ENCODE measurements around the gene HLA-A. TPM values are rescaled to one million over a fixed set of nuclear protein-coding genes. Genes with fewer than 3 reads are reported as not detected.

HLA-A gene
- polyA plus RNA-seq, 1 donor (not counting 4 experiments of a cell fraction or from before 2014, with no cell fraction given) = 401 TPM

GRCh38 chr6:29945281-29945820 lies 3.0 kb downstream of the HLA-A start:
- Histone ChIP-seq H3K4me1 (ENCODE audit: control insufficient read depth, extremely low read depth, insufficient read depth, low read length) (peaks cover 7% of the 10 kb centered on the region), H3K79me2 (ENCODE audit: control insufficient read depth, insufficient read depth, low read length) (peaks cover 15% of the 10 kb centered on the region), H3K27ac (ENCODE audit: control insufficient read depth, insufficient read depth, low read length) (no peak overlapping the region), H3K9ac (ENCODE audit: control insufficient read depth, extremely low read depth, insufficient read depth, low read length) (no peak overlapping the region), H2AFZ (ENCODE audit: control insufficient read depth, low read length) (no peak overlapping the region), H3K27me3 (ENCODE audit: control insufficient read depth, extremely low read depth, insufficient read depth, low read length) (no peaks in the 10 kb centered on the region), H3K9me3 (ENCODE audit: control insufficient read depth, low read depth, low read length) (no peaks in the 10 kb centered on the region), H3K36me3 (ENCODE audit: control insufficient read depth in 2 of 2, extremely low read depth in 1 of 2, insufficient read depth in 2 of 2, low read length in 2 of 2) (peaks cover 2 to 10% of the 10 kb centered on the region in 2 experiments), H3K4me2 (ENCODE audit: control insufficient read depth, extremely low read depth, insufficient read depth, low read depth, low read length) (no peak overlapping the region), H4K20me1 (ENCODE audit: control insufficient read depth, extremely low read depth, insufficient read depth, low read length) (no peaks in the 10 kb centered on the region), H3K4me3 (ENCODE audit: control insufficient read depth in 2 of 3, extremely low read depth in 1 of 3, insufficient read depth in 2 of 3, low read depth in 1 of 3, low read length in 3 of 3) (no peak overlapping the region), H3K9me1 (ENCODE audit: control insufficient read depth, extremely low read depth, insufficient read depth, low read length) (no peaks in the 10 kb centered on the region)
- dilution Hi-C loops (cut with MboI; ENCODE audit: extremely low pct_ligation_motif_present, low sequenced_read_pairs) = no loop called here
- no peak for TF ChIP-seq CTCF (optimal IDR thresholded peaks at IDR 0.05 in 1 of 3, IDR thresholded peaks at IDR 0.05 in 1 of 3, conservative IDR thresholded peaks at IDR 0.05 in 1 of 3; ENCODE audit: extremely low read depth in 1 of 3, insufficient read depth in 2 of 3, low read length in 3 of 3)
- TF ChIP-seq EZH2 (IDR thresholded peaks at IDR 0.05; ENCODE audit: low read length) = no peak
- DNase-seq (ENCODE audit: low read depth, low spot score) (no peak), FAIRE-seq (no peak)

GRCh38 chr6:29946223-29947076 lies 4.1 kb downstream of the HLA-A start:
- no peak for FAIRE-seq
- Histone ChIP-seq H3K27ac (ENCODE audit: control insufficient read depth, insufficient read depth, low read length) (no peak overlapping the region), H3K4me3 (ENCODE audit: control insufficient read depth in 2 of 3, extremely low read depth in 1 of 3, insufficient read depth in 2 of 3, low read depth in 1 of 3, low read length in 3 of 3) (no peak overlapping the region), H3K36me3 (ENCODE audit: control insufficient read depth in 2 of 2, extremely low read depth in 1 of 2, insufficient read depth in 2 of 2, low read length in 2 of 2) (peaks cover 2 to 10% of the 10 kb centered on the region in 2 experiments), H3K27me3 (ENCODE audit: control insufficient read depth, extremely low read depth, insufficient read depth, low read length) (no peaks in the 10 kb centered on the region), H3K4me1 (ENCODE audit: control insufficient read depth, extremely low read depth, insufficient read depth, low read length) (peaks cover 6% of the 10 kb centered on the region), H3K79me2 (ENCODE audit: control insufficient read depth, insufficient read depth, low read length) (peaks cover 15% of the 10 kb centered on the region), H3K9me3 (ENCODE audit: control insufficient read depth, low read depth, low read length) (no peaks in the 10 kb centered on the region), H2AFZ (ENCODE audit: control insufficient read depth, low read length) (no peak overlapping the region), H4K20me1 (ENCODE audit: control insufficient read depth, extremely low read depth, insufficient read depth, low read length) (no peaks in the 10 kb centered on the region), H3K9me1 (ENCODE audit: control insufficient read depth, extremely low read depth, insufficient read depth, low read length) (no peaks in the 10 kb centered on the region), H3K4me2 (ENCODE audit: control insufficient read depth, extremely low read depth, insufficient read depth, low read depth, low read length) (no peak overlapping the region), H3K9ac (ENCODE audit: control insufficient read depth, extremely low read depth, insufficient read depth, low read length) (no peak overlapping the region)
- no peak for TF ChIP-seq EZH2 (IDR thresholded peaks at IDR 0.05; ENCODE audit: low read length)
- TF ChIP-seq CTCF (optimal IDR thresholded peaks at IDR 0.05 in 1 of 3, IDR thresholded peaks at IDR 0.05 in 1 of 3, conservative IDR thresholded peaks at IDR 0.05 in 1 of 3; ENCODE audit: extremely low read depth in 1 of 3, insufficient read depth in 2 of 3, low read length in 3 of 3) = no peak
- no peak for DNase-seq (ENCODE audit: low read depth, low spot score)
- dilution Hi-C loops (cut with MboI; ENCODE audit: extremely low pct_ligation_motif_present, low sequenced_read_pairs) = no loop called here

All from keratinocyte (primary cell).